Measurements from ENCODE around the gene KRTAP13-3.

KRTAP13-3 gene, protein sequence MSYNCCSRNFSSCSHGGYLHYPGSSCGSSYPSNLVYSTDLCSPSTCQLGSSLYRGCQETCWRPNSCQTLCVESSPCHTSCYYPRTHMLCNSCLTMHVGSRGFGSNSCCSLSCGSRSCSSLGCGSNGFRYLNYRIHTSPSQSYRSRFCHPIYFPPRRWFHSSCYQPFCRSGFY

DNA sequence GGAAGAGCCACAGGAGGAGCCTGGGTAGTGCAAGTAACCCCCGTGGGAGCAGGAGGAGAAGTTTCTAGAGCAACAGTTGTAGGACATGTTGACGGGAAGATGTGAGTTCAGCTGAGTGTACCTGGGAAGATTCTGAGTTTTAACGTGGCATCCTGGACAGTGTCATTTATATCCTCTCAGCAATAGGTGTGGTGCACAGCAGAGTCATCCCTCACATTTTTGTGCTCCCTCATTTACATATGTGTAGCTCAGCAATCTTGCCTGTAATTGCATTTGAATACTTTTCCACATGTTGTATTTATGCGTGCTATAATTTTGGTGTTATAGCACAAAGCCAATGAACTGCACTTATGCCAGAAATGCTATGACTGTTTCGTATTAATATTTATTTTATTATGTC, at the start of gene KRTAP13-3:
TSS of gene KRTAP13-3 (minus strand) at position 101 of the 400 bp plus-strand sequence. CDS start at position 87, 14 bp downstream.
- Mint-ChIP-seq H3K9me3 (no peaks in the 10 kb centered on the region), H3K4me3 (no peak within 1 kb of the TSS), H3K36me3 (ENCODE audit: low read depth) (no peaks in the 10 kb centered on the region), H3K27me3 (ENCODE audit: low read depth) (no peaks in the 10 kb centered on the region), H3K4me1 (no peaks in the 10 kb centered on the region), H3K27ac (no peak within 1 kb of the TSS)
- no peak for TF ChIP-seq CTCF (IDR thresholded peaks at IDR 0.05; ENCODE audit: unreplicated experiment in 3 of 3)

DNA sequence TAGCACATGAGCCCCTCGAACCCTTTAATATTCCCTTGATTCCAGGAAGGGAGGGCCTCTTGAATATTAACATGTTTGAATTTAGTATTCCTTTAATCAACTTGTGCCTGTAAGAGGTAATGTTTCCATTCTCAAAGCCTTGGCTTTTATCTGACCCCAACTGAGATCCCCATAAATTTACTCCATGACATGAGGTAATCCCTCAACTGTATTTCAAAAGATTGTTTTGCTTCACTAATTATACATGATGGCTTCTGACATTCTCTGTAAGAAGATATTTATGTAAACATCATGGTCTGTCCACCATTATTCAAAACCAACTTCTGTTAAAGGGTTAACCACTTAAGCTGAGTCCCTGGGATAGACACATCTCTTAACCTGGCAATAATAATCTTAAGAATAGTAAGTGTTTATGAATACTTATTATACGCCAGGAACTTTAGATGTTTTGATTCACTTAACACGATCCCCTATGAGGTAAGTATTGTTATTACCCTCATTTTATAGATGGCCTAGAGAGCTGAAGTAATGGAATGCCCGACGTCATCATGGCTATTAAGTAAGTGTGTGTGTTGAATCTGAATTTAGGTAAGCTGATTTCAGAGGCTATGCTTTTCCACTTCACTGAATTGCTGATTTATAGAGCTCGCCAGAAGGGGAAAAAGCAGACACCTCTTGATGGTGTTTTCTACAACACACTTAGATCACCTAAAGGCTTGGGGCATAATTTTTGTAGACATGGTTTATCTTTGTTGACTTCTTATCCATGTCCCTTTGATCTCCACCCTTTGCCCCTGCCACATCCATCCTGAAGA, 43.4 kb upstream of the KRTAP13-3 start:
- no peaks in the 10 kb centered on the region for H3K4me1 Mint-ChIP-seq
- TF ChIP-seq CTCF (IDR thresholded peaks at IDR 0.05; ENCODE audit: unreplicated experiment in 3 of 3), result no peak
- H3K27ac Mint-ChIP-seq, result peak overlapping the region in 1 of 3 experiments; percentile 27
- no peaks in the 10 kb centered on the region for H3K27me3 Mint-ChIP-seq (ENCODE audit: low read depth)
- no peak overlapping the region for H3K4me3 Mint-ChIP-seq
- no peaks in the 10 kb centered on the region for H3K36me3 Mint-ChIP-seq (ENCODE audit: low read depth)
- no peaks in the 10 kb centered on the region for H3K9me3 Mint-ChIP-seq

DNA sequence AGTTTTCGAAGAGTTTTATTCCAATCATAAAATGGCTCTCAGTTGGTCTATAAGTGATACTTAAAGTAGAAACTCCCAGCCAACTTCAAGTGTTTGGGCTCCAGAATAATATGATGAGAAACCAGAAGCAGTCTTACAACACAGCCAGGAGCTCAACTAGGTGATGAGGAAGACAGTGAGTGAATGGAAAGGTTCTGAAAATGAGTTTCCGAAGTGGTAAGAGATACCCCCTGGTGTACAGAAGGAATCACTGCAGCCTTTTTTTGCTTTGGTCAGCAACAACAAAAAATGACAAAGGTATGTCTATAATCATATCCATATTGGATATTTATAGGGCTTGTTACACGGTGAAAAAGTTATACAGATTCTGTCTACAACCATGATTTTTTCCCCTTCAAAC, 38.0 kb upstream of the KRTAP13-3 start:
- Mint-ChIP-seq H3K27ac (no peak overlapping the region), H3K36me3 (ENCODE audit: low read depth) (no peaks in the 10 kb centered on the region), H3K9me3 (no peaks in the 10 kb centered on the region), H3K4me1 (no peaks in the 10 kb centered on the region), H3K4me3 (no peak overlapping the region), H3K27me3 (ENCODE audit: low read depth) (no peaks in the 10 kb centered on the region)
- peak; percentile 33 to 45 (median 36) for TF ChIP-seq CTCF (IDR thresholded peaks at IDR 0.05; ENCODE audit: unreplicated experiment in 3 of 3)

DNA sequence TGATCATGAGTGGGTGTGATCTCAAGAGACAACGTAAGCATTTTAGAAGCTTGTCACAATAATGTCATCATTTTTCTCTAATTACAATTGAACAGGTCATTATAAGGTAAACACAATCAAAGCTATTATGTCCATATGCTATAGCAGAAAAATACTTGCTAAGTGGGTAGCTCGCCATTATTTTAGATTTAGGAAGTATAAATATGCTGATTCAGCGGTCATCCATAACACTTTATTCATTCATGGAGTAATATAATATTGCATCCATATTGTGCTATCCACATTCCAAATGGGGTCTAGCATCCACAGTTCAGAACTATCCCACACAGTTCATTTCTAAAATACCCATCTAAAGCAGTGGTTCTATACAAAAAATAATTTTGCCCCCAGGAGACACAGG, 22.8 kb upstream of the KRTAP13-3 start:
- no peak for TF ChIP-seq CTCF (IDR thresholded peaks at IDR 0.05; ENCODE audit: unreplicated experiment in 3 of 3)
- no peaks in the 10 kb centered on the region for H3K27me3 Mint-ChIP-seq (ENCODE audit: low read depth)
- no peak overlapping the region for H3K4me3 Mint-ChIP-seq
- H3K4me1 Mint-ChIP-seq, result no peaks in the 10 kb centered on the region
- H3K36me3 Mint-ChIP-seq (ENCODE audit: low read depth), result no peaks in the 10 kb centered on the region
- H3K27ac Mint-ChIP-seq, result no peak overlapping the region
- H3K9me3 Mint-ChIP-seq, result no peaks in the 10 kb centered on the region

DNA sequence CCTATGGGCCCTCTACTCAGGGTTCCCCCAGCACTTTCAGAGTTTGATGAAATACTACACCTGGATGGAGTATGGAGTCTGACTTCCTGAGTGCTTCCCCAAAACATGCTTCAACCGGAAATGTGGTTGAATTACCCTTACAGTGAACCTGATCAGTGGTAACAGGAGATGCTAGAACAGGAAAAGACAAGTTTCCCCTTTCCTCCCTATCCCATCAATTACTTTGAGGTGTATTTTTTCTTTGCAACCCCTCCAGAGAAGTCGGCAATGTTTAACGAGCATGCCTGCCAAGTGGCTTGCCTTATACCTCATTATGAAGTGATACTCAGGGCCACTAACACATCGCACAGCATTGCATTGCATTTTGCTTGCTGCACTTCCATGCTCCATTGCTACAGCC, 21.3 kb upstream of the KRTAP13-3 start:
- Mint-ChIP-seq H3K36me3 (ENCODE audit: low read depth) (no peaks in the 10 kb centered on the region), H3K4me3 (no peak overlapping the region), H3K4me1 (no peaks in the 10 kb centered on the region), H3K9me3 (no peaks in the 10 kb centered on the region), H3K27ac (peak overlapping the region in 1 of 3 experiments; percentile 84), H3K27me3 (ENCODE audit: low read depth) (no peaks in the 10 kb centered on the region)
- no peak for TF ChIP-seq CTCF (IDR thresholded peaks at IDR 0.05; ENCODE audit: unreplicated experiment in 3 of 3)

All from nephron (organoid).